GM21360 (cell line): ENCODE data around the gene DBET.
"Not testable (repeated sequence)": the region's sequence is repeated elsewhere in the genome, so short reads cannot be mapped to it uniquely, and the experiment has no call there.

Source experiments
- ATAC-seq: cut with Tn5 transposase; IDR thresholded peaks from one replicate; pipeline ENCODE4 v1.9.1; 2021; ENCODE audit warnings: mild to moderate bottlenecking, moderate library complexity; ENCODE audit not compliant: unreplicated experiment

The DBET gene

GRCh38 chr4:190064342-190064741 lies at the start of gene DBET:
Gene DBET, plus strand, starts transcription at chr4:190064502.
- ATAC-seq: not testable (repeated sequence)

- ATAC-seq: no peak
These were observed 49.3 kb upstream of the DBET start for GRCh38 chr4:190014771-190015537.

DNA sequence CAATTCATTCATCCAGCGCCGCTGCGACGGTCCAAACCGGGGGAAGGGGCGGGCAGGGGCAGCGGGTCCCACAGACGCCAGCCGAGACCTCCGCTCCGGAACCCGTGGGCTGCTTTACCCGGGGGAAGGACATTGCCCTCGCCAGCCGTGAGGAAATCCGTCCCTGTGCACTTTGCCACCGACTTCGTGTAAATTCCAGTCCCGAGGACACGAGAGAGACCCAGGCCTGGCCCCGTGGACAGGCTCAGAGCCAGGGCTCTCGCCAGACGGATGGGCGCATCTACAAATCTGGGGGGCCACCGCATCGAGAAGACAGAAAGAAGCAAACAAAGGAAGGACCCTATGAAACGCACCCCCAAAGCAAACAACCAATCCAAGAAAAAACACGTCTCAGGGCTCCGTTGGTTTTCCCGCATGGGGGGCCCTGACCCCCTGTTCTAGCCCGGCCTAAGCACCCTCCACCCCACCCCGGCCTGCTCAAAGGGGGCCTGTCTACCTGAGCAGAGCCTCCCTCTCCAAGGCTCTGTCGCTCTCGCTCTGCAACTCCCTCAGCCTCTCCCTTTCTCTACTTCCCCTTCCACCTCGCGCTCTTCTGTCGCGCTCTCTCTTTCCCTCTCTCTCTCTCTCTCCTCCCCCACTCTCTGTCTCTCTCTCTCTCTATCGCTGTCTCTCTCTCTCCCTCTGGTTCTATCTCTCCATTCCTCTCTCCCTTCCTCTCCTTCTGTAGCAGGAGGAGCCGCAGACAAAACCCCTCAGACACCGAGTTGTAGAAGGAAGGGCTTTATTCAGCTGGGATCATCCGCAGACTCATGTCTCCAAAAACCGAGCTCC lies 48.5 kb upstream of the DBET start:
- ATAC-seq: no peak

DNA sequence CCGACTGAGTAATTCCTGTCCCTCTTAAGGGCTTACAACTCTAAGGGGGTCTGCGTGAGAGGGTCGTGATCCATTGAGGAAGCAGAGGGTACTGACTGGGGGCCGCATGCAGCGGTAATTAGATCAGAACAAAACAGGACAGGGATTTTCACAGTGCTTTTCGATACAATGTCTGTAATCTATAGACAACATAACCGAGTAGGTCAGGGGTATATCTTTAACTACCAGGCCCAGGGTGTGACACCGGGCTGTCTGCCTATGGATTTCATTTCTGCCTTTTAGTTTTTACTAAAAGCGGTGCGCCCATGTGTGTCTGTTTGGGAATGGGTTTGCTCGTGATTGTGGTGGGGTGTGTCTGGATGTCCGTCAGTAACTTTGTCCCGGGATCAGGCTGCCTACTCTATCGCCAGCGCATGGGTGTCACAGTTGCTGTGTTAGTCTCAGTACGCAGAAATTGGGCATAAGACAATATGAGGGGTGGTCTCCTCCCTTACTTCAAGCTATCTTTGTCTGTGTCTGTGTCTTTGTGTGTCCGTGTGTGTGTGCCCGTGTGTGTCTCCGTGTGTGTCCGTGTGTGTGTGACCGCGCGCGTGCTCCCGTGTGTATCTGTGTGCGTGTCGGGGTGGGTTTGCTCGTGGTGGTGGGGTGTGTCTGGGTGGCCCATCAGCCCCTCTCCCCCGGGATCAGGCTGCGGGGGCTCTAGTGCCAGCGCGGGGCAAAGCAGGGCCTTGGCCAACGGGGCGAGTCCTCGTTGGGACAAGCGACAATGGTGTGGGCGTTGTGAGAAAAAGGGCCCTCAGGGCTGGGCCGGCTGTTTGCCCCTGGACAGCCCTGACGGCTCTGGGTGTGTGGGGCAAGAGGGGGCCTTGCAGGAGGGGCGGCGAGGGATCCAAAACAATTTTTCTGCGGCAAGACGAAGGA lies 47.7 kb upstream of the DBET start:
- no peak for ATAC-seq

- no peak for ATAC-seq
These were observed 46.7 kb upstream of the DBET start for GRCh38 chr4:190017357-190018200.

DNA sequence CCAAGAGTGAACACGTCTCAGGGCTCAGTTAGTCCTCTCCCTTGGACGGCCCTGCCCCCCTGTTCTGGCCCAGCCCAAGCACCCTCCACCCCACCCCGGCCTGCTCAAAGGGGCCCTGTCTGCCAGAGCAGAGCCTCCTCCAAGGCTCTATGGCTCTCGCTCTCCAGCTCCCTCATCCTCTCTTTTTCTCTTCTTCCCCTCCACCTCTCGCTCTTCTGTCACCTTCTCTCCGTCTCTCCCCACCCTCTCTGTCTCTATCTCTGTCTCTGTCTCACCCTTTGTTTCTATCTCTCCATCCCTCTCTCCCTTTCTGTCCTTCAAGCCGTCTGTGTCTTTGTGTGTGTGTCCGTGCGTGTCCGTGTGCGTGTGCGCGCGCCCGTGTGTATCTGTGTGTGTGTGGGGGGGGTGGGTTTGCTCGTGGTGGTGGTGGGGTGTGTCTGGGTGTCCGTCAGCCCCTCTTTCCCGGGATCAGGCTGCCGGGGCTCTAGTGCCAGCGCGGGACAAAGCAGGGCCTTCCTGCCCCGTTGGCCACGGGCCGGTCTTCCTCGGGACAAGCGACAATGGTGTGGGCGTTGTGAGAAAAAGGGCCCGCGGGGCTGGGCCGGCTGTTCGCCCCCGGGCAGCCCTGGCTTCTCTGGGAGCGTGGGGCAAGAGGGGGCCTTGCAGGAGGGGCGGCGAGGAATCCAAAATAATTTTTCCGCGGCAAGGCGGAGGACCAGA lies 45.9 kb upstream of the DBET start:
- no peak for ATAC-seq

DNA sequence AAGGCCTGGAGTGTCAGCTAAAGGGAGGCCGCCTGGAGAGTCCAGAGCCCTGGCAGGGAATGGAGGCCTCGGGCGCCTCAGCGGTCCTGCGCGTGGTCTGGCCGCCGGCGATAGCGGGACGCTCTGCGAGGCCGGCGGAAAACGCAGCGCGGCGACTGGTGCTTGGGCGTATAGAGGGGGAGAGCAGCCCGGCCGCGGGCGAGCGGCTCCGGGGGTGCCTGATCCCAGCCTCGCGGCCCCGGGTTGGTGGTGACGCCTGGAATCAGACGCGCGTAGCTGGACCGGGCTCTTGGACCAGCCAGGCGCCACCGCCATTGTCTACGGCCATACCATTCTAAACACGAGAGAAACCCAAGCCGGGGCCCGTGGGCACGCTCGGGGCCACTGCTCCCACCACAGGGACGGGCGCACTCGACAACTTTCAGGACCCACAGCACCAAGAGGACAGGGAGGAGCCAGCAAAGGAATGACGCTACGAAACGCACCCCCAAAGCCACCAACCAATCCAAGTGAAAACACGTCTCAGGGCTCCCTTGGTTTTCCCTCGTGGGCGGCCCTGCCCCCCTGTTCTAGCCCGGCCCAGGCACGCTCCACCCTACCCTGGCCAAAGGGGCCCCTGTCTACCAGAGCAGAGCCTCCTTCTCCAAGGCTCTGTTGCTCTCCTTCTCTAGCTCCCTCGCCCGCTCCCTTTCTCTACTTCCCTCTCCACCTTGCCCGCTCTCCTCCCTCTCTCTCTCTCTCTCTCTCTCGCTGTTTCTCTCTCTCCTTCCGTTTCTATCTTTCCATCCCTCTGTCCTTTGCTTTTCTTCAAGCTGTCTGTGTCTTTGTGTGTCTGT lies 45.1 kb upstream of the DBET start:
- ATAC-seq: no peak

DNA sequence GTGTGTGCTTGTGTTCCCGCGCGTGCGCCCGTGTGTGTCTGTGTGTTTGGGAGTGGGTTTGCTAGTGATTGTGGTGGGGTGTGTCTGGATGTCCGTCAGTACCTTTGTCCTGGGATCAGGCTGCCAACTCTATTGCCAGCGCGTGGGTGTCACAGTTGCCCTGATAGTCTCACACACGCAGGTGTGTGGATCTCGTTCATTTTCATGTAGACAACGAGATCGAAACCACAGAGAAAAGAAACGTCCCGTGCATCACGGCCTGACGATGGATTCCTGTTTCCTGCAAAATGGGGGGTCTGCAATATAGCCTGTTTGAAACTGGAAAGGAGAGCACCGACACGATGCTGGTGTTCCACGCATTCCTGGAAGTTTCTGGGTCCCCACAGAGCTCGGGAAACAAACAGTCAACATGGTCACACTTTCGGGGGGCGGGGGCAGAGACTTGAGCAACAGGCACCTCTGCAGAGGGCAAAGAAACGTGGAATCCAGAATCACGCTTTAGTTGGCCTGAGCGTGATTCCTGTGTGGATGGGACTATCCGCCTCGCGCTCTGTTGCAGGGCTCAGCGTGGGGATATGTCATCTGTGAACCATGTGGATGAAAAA lies 44.3 kb upstream of the DBET start:
- not testable (repeated sequence) for ATAC-seq

DNA sequence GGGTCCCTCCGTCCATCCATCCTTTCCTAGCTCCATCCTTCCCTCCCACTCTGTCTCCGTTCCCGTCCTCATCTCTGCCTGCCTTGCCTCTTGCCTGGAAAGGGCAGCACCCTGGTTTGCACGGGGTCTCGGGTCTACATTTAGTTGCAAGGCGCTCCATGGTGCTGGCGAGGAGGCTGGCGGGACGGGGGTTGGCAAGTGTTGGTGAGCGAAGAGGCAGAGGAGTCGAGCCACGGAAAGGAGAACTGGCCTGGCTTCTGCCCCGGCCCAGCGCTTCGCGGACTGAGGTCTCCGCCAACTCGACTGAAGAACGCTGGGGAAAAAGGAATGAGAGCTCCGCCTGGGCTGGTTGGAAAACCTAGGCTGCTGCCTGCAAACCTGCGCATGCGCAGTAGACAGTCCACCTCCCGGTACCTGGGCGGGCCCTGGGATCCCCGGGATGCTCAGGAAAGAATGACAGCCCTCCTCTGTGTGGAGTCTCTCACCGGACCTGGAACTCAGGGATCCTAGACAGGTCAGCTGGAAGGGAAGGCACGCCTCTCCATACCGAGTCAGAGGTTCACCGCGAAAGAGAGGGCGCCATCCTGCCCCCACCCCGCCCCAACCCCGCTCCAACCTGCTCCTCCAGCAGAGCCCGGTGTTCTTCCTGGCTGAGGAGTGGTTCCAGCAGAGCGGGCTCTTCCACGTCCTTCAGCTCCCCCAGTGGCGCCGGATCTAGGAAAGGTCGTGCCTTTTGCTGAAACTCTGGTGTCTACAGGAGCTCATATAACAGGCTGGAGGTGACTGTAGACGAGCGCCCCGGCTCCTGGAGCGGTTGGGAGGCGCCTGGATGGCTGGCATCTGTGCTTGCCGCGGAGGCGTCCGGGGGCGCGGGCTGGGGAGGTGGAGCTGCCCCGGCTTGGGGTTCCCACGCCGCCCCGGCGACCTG lies 43.2 kb upstream of the DBET start:
- ATAC-seq: no peak

- ATAC-seq: not testable (repeated sequence)
These were observed 42.3 kb upstream of the DBET start for GRCh38 chr4:190021973-190022372.

DNA sequence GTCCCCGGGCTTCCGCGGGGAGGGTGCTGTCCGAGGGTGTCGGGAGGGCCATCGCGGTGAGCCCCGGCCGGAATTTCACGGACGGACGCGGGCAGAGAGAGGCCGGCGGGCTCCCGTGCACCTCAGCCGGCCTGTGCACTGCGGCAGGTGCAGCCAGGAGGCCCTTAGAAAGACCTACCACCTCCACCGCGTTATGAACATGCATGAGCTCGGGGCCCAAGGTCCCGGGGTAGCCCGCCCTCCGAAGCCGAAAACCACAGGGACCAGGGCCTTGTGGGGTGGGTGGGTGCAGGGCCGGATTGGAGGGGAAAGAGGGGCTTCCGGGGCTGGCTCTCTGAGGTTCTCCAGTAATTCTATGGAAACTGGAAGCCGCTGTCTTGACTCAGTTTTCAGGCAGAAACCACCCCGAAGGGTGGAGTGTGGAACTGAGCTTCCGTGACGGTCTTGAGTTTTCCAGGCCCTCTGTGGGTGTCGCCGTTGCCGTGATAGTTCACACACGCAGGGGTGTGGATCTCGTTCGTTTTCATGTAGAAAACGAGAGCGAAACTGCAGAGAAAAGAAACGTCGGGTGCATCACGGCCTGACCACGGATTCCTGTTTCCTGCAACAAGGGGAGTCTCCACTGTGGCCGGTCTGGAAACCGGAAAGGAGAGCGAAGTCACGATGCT lies 41.6 kb upstream of the DBET start:
- peak; percentile 52 for ATAC-seq

DNA sequence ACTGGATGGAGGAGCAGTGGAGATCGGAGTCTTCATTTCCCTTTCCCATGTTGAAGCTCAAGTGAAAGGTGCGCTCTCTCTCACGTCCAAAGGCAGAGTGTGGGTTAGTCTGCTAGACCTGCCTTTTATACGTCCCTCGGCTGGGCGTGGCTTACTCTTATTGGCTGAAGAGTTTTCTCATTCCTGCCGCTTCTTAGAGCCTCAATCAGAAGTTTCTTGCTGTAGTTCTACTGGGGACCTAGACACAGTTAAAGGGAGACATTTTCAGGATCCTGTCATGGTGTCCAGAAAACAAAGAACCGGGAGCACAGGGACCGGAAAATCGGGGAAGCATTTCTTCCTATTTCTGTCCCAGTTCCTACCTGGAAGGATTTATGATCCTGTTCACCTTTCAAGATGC lies 37.1 kb upstream of the DBET start, which contains the start of gene FRG2:
Gene FRG2, minus strand, starts transcription at position 101 of the 400 bp plus-strand sequence. Its CDS starts 52 bp downstream, at position 49.
- ATAC-seq: not testable (repeated sequence)

GRCh38 chr4:190031264-190031663 lies 33.0 kb upstream of the DBET start:
- not testable (repeated sequence) for ATAC-seq

- not testable (repeated sequence) for ATAC-seq
These were observed 26.5 kb upstream of the DBET start for GRCh38 chr4:190037704-190038388.

DNA sequence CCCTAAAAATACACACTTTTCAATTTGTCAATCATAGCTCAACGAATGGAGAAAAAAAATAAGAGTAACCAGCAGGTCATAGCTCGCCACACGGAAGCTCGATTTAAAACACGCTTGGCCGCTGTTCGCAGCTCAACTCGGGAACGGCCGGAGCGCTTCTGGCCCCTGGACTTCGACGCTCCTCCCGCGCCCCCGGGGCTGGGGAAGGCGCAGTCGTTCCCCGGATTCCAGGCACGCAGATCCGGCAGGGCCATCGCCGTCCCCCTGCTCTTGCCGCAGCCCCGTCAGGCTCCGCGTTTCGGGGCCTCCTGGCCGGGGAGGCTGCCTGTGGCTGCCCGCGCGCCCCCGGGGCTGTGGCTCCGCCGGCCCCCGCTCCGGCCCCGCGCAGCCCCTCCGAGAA lies 23.4 kb upstream of the DBET start:
- not testable (repeated sequence) for ATAC-seq

- not testable (repeated sequence) for ATAC-seq
These were observed 16.7 kb upstream of the DBET start for GRCh38 chr4:190047627-190048026.
